HG02642 (cell line): ENCODE results near the gene KRT15.
"Not testable (repeated sequence)": the region's sequence is repeated elsewhere in the genome, so short reads cannot be mapped to it uniquely, and the experiment has no call there.

Experiments
- ATAC-seq: cut with Tn5 transposase; IDR thresholded peaks from one replicate; pipeline ENCODE4 v1.9.1; 2021; ENCODE audit warnings: mild to moderate bottlenecking; ENCODE audit not compliant: unreplicated experiment, poor library complexity

Gene KRT15

DNA sequence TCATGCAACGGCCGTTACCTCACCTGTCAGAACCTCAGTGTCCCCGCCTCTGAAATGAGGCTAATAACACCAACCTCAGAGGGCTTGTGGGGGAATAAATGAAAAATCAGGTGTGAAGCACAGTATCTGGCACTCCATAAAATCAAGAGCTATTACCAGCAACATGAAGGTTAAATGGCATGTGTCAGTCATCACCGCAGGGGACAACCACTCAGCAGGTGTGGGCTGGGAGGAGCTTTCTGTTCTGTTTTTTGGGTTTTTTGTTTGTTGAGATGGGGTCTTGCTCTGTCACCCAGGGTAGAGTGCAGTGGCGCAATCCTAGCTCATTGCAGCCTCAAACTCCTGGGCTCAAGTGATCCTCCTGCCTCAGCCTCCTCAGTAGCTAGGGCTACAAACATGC is 26.2 kb upstream of the KRT15 start:
- ATAC-seq, result no peak

- ATAC-seq, result no peak
Observed at GRCh38 chr17:41544491-41544892, 25.8 kb upstream of the KRT15 start.

DNA sequence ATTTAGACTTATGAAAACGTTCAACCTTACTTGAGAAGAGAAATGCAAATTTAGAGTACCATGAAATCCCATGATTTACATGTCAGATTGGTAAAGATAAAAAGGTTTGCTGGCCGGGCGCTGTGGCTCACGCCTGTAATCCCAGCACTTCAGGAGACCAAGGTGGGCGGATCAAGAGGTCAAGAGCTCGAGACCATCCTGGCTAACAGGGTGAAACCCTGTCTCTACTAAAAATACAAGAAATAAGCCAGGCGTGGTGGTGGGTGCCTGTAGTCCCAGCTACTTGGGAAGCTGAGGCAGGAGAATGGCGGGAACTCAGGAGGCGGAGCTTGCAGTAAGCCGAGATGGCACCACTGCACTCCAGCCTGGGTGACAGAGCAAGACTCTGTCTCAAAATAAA is 24.1 kb upstream of the KRT15 start:
- not testable (repeated sequence) for ATAC-seq

- ATAC-seq, result no peak
Observed at GRCh38 chr17:41542357-41542756, 23.7 kb upstream of the KRT15 start.

DNA sequence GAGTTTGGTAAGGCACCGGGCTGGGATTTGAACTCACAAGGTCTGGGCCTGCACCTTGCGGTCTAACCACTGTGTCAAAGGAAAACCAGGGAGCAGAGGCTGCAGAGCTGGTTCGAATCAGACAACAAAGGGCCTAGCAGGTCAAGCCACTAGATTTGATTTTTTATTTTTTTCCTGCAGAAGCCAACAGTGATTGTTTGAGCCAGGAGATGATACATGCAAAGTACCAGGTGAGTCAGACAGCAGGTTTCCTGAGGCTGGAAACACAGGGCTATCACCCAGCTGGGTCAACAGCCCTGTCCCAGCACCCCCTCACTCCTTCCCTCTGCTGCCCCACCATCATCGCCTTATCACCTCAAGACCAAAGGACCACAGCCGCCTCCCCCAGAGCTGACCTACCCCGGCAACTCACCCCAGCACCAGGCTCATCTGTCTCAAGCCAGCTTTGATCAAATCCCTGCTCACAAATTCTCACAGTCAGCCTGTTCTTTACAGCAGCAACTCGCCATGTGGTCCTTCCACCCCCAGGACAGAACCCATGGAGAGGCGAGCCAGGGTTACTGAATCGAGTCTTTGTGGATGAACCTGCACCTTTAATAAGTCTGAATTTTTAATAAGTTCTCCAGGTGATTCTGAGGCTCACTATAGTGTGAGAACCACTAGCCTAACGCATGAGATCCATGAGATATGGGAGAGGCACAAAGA is 22.4 kb upstream of the KRT15 start:
- ATAC-seq, result no peak

DNA sequence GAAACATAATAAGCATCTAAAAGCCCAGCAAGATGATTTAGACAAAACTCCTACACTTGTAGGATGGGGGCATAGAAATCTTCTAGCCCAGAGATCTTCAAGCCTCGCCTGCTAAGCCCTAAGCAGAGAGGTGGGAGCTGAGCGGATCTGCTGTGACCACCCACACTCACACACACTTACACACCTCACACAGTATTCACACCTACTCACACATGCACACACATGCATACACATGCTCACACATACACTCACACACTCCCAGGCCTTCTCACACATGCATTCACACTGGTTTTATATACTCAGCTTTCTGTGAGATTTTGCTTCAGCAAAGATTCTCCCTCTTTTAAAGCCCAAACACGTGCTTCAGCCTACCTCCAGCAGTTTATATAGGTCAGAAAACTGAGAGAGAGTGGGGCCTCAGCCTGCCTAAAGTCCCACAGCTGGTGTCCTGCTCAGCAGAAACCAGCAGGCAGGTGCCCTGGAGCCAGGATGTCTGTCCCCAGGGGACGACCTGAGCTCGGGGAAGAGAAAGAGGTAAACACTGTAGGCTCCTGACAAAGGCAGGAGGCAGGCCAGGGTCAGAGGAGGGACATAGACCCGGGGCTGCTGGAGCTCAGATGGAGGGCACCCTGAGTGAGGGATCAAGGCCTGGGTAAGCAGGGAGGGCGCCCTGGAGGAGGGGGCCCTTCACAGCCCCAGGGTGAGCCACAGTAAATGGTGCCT is 21.4 kb upstream of the KRT15 start:
- ATAC-seq, result no peak

DNA sequence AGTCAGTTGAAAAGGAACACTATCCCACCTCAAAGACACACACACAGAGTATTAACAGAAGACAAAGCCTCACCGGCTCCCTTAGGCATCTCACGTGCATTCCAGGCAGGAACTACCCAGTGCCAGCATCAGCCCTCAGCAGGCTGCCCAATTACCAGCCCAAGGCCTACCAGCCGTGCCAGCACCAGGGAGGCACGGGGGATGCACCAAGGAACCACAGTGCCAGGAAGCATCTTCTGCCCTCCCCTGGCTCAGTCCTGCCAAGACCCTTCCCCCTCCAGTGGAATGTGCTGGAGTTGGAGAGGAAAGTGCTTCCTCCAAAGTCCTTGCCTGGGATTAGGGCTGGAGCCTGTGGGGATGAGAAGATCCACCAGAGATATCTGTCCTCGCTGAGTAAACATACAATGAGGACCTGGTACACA is 20.4 kb upstream of the KRT15 start:
- ATAC-seq, result no peak

- no peak for ATAC-seq
Observed at GRCh38 chr17:41538565-41538991, 19.9 kb upstream of the KRT15 start.

DNA sequence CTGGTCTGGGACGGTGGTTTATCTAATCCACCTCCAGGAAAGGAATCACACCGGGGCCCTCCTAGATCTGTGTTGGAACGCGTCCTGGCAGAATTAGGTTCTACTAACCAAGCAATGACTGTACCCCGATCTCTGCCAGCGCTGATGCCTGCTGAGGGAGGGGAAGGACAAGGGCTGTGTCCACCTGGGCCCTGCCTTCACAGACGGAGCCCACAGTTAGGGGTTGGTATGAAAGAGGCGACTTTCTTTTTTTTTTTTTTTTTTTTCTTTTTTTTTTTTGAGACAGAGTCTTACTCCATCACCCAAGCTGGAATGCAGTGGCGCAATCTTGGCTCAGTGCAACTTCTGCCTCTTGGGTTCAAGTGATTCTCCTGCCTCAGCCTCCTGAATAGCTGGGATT is 19.3 kb upstream of the KRT15 start:
- no peak for ATAC-seq

GRCh38 chr17:41537614-41537954 is 18.9 kb upstream of the KRT15 start:
- no peak for ATAC-seq

- ATAC-seq, result no peak
Observed at GRCh38 chr17:41536741-41537613, 18.3 kb upstream of the KRT15 start.

DNA sequence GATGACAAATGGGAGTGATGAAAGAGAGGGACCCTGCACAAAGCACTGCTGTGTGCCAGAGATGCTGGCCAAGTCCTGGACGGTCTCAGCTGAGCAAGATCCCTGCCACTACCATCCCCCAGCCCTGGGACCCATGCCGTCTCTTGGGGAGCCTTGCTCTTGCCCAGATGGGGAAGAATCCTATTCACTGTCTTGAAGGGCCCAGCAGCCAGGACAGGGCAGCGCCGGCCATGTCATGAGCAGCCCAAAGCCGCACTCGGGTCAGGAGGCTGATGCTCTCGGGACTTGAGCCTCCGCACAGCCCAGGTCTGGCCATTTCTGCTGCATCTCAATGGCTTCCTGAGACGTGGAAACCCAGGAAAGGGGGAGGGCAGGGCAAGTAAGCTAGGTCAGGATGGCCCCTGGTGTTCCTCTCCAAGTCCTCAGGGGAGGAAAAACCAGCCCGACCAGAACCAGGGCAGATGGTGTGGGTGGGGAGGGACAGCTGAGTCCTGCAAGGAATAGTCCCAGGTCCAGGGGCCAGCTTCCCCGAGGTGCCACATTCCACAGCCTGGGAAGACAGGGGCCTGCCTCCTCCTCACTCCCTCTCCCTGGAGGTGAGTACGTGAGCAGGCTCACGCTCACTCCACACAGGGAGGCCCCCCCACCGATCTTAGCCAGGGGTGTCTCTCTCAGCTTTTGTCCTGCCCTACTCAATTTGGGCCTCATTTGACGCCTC is 17.2 kb upstream of the KRT15 start:
- ATAC-seq, result no peak

- ATAC-seq, result no peak
Observed at GRCh38 chr17:41534899-41535546, 16.3 kb upstream of the KRT15 start.

GRCh38 chr17:41533613-41534012 is 14.9 kb upstream of the KRT15 start:
- ATAC-seq, result no peak

DNA sequence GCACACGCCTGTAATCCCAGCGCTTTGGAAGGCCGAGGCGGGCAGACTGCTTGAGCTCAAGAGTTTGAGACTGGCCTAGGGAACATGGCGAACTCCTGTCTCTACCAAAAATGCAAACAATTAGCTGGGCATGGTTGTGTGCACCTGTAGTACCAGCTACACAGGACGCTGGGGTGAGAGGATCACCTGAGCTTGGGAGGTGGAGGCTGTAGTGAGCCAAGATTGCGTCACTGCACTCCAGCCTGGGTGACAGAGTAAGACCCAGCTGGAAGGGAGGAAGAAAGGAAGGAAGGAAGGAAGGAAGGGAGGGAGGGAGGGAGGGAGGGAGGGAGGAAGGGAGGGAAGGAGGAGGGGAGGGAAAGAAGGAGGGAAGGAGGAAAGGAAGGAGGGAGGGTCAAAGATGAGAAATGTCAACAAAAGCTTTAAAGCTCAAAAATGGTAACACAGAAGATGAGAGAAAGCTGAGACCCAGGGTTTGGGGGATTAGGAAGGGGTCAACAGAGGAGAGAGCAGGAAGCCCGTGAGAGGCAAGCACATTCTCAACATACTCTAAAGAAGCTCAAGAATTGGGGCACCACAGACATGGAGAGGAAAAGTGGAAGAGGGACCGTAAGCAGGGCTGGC is 14.4 kb upstream of the KRT15 start:
- ATAC-seq, result no peak

- ATAC-seq, result no peak
Observed at GRCh38 chr17:41531993-41532392, 13.3 kb upstream of the KRT15 start.

DNA sequence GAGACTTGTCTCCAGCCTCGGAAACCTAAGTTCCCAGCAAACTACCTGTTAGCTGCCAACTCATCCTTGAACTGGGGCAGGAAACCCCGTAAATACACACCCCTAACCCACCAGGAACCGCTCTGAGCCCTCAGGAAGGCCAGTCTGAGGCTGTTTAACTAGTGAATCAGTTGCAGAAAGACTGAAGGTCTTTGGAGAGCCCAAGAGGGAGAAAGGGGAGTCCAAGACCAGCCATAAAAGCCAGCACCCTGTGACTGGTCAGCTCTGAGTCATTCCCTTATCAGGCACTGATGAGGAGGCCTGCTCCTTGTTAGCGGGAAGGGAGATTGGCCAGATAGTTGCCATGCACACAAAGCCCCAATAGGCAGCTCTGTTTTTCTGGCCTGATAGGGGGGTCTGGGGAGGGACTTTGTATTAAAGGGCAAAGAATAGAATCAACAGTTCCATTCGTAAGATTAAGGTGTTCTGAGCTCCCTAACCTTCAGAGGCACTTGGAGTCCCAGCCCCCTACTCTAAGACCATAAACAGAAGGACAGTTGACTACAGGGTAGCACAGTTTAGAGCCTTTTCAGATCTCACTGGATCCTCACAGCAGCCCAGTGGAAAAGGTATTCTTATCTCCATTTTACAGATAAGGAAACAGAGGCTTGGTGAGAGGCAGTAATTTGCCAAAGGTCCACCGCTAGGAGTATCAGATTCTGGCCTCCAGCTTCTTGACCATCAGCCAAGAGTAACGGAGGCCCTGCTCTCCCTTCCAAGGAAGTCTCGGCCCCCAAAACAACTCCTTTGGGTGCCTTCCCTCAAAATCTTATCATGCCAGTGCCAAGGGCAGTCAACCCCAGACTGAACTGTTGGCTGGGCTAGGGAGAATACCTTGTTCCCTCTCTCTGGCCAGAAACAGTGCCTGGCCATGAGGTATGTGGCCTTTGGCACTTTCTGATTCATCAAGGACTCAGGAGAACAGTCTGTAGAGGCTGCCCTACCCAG is 11.7 kb upstream of the KRT15 start:
- no peak for ATAC-seq

GRCh38 chr17:41529491-41529915 is 10.8 kb upstream of the KRT15 start:
- no peak for ATAC-seq
